ENCODE data around the gene ASB15.

- TF ChIP-seq CTCF (conservative IDR thresholded peaks at IDR 0.05; ENCODE audit: low read length) (no peak), EZH2phosphoT487 (IDR thresholded peaks at IDR 0.05; ENCODE audit: borderline replicate concordance) (no peak)
Observed at GRCh38 chr7:123680580-123680979, 79.0 kb downstream of the ASB15 start.
